ENCODE data around the gene COL7A1.

COL7A1 gene

GRCh38 chr3:48587686-48588085 is 7.4 kb downstream of the COL7A1 start:
- no peak for DNase-seq

GRCh38 chr3:48585411-48585810 is 9.7 kb downstream of the COL7A1 start:
- no peak for DNase-seq

DNA sequence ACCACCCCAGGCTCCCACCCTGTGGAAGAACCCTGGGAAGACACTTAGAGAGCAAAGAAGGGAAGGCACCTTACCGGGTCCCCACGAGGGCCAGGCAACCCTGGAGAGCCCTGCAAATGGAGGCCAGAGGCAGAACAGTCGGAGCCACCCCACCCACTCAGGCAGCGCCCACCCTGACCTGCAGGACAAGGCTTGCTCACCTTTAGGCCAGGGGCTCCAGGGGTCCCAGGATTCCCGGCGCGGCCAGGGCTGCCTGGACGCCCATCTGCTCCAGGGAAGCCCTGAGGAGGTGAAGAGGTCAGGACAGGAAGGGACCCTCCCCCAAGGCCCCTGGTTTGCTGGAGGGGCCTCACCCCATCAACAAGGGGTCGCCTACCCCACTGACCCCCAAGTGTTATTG is 10.3 kb downstream of the COL7A1 start:
- no peak for DNase-seq

- DNase-seq, result no peak
Measured at GRCh38 chr3:48581621-48582481, 13.3 kb downstream of the COL7A1 start.

- DNase-seq, result no peak
Measured at GRCh38 chr3:48576647-48577046, 18.5 kb downstream of the COL7A1 start.

- DNase-seq, result no peak
Measured at GRCh38 chr3:48575366-48575765, 19.8 kb downstream of the COL7A1 start.

DNA sequence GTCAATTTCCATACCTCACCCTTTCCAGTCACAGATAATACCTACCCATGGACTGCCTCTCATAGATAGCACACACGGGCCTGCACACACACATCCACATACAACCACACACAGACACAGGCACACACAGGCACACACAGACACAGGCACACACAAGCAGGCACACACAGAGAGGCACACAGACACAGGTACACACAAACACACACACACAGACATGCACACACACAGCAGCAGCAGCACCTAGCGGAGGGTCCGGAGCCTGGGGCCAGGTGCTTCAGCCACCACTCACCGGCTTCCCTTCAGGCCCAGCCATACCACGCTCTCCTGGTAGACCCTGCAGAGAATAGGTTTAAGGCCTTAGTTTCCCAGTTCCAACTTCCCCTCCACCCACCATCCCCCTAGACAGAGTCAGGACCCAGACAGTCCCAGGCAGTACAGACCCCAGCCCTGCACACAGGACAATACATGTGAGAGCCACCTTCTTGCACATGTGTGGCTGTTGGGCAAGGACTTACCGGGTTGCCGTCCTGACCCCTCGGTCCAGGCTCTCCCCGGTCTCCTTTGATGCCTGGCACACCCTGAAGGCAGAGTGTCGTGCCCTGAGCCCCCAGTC is 21.1 kb downstream of the COL7A1 start:
- DNase-seq, result no peak

- no peak for DNase-seq
Measured at GRCh38 chr3:48572517-48572916, 22.6 kb downstream of the COL7A1 start.

DNA sequence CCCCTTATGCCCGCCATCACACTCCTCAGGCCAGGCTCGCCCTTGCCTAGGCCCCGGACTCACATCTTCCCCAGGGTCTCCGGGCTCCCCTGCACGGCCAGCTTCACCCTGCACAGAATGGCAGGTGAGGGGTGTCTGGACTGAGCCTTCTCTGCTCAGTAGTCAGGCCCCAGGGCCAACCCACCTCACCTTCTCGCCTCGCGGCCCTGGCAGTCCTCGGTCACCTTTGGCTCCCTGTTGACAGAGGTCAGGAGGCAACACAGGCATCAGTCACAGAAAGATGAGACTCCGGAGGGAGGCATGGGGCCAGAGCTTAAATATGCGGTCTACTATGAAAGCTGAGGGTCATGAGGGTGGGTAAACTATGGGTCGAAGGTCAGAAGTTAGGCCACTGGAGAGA is 23.2 kb downstream of the COL7A1 start:
- no peak for DNase-seq

DNA sequence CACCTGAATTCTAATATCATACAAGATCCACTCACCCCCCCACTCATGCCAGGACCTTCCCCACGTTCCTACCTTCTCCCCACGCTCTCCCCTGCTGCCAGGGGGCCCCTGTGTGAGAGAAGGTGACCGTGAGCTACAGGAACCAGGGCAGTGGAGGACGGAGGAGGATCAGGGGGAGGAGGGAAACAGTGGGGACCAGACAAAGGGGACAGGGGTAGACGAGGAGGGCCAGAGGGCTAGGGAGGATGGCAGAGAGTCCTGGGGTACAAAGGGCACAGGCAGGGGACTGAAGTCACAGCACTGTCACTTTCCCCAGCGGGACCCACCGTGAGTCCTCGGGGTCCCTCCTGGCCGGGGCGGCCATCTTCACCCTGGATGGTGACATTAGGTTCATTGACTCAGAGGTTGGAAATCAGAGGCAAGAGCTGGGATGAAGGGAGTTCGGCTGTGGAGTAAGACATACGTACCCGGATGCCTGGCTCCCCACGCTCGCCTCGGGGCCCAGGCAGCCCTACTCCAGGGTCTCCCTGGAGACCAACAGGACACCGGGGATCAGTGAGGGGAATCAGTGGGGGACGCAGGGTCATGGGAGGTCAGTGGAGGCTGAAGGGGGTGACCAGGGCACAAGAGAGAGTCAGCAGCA is 25.2 kb downstream of the COL7A1 start:
- no peak for DNase-seq

GRCh38 chr3:48569400-48569799 is 25.7 kb downstream of the COL7A1 start:
- DNase-seq, result no peak

DNA sequence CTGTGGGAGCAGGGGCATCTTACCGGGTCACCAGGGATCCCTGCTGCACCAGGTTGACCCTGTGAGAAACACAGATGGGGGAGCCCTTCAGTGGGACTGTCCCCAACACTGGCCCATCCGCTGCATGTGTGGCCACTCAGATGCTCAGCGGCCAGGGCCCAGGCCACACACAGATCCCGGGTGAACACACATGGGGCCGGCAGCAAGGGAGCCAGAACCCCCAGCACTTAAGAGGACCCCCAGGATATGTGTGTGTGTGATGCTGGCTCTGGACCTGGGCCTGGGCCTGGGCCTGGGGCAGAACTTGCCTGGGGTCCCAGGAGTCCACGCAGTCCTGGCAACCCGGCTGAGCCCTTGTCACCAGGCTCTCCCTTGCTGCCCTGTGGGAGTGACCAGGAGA is 26.7 kb downstream of the COL7A1 start:
- DNase-seq, result no peak

- no peak for DNase-seq
Measured at GRCh38 chr3:48567500-48567899, 27.6 kb downstream of the COL7A1 start.

DNA sequence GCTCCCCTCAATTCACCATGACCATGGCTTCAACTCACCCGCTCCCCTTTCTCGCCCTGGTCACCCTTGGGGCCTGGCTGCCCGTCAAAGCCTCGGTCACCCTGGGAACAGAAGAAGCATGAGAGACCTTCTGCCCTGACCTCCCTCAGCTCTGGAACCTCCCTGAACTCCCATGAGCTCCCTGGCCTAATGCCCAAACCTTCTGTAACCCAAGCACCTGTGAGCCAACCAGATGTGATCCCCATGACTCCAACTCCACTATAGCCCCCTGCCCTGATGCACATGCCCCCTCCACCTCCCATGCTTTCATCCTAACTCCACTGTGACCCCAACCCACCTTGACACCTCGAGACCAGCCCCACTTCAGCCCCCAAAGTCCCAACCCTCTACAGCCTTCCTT is 28.0 kb downstream of the COL7A1 start:
- DNase-seq, result no peak

- DNase-seq, result no peak
Measured at GRCh38 chr3:48566401-48566760, 28.7 kb downstream of the COL7A1 start.

DNA sequence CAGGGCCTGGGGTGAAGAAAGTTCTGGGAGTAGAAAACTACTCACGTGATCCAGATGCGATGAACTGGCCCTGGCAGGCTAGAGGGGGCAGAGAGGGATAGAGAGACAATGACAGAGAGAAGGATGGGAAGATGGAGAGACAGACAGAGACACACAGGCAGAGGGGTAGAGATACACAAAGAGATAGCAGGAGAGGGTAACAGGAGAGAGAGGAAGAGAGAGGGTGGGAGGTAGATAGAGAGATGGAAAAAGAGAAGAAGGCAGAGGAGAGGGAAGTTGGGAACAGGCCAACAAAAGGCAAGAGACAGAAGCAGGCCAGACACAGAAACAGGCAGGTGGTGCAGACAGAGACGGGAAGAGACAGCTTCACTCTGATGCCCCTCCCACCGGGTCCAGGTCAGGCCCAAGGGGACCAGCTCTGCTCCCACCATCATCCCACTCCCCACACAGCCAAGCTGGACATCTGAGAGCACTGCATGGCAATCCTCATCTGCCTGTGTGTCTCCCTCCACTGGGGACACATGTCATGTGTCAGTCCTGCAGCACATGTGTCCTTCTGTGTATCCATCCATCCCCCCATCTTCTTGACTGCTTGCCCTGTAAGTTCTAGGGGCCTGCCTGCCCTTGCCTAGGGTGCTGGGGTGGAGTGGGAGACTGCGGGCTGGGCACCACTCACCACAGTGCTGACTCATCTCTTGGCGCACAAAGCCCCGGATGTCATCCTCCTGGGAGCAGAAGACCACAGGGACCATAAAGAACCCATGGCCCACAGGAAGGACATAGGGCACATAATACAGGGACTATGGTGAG is 29.3 kb downstream of the COL7A1 start:
- no peak for DNase-seq

DNA sequence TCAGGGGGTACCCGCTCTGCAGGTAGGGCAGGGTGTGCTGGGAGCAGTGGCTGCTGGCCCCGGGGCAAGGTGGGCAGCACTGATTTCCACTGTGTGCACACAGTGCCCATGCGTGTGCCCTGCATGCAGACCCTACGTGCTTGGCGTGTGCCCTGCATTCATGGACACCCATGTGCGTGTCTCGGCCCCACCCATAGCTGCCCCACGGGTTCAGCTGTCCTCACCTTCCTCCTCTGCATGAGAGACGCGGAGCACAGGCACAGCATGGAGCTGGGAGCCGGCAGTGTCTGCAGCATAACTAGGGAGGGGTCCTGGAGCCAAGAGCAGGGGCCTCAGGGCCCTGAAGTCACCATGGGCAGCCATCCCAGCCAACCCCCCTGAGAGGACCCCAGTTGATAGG is 29.9 kb downstream of the COL7A1 start:
- DNase-seq, result no peak

DNA sequence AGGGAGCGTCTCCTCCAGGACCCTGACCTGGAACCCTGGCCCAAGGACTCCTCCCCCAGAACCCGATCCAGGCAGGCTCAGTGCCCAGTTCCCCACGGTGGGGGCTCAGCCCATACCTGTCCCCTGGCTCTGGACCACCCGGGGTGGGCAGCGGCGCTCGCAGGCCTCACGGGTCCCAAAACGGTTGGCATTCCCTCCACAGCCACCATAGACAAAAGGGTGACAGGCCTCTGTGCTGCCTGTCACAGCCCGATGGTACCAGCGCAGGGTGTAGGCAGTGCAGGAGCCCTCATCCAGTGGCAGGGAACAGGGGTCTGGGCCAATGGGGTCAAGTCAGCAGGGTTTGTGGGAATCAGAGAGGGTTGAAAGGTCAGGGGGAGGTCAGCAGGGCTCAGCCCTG is 30.5 kb downstream of the COL7A1 start:
- no peak for DNase-seq

DNA sequence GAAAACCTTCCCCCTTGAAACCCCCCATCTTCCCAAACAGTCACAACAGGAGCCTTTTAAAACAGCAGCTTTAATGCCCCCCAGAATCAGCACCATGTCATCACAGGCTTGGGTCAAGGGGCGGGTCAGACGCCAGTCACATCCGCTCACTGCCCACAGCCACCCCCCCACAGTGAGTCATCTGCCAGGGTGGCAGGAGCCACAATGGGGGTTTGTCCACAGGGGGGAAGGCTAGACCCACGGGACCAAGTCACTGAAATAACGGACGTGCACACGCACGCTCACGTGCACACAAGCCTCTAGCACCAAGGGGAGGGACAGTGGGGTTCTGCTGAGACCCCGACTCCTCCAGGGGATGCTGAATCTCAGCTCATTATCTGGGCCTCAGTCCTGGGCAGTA is 31.1 kb downstream of the COL7A1 start:
- DNase-seq, result no peak

GRCh38 chr3:48563382-48563918 is 31.7 kb downstream of the COL7A1 start, which contains the start of gene UCN2:
UCN2 (minus strand) TSS chr3:48563781; CDS start chr3:48563124, 657 bp downstream.
- DNase-seq, result peak; percentile 30

- no peak for DNase-seq
Measured at GRCh38 chr3:48562367-48563095, 32.6 kb downstream of the COL7A1 start.

GRCh38 chr3:48561045-48561736 is 33.9 kb downstream of the COL7A1 start:
- peak; percentile 80 for DNase-seq

Data from NCI-H82 (cell line).